Measurements from ENCODE around the gene CYP1A2.

Gene CYP1A2

DNA sequence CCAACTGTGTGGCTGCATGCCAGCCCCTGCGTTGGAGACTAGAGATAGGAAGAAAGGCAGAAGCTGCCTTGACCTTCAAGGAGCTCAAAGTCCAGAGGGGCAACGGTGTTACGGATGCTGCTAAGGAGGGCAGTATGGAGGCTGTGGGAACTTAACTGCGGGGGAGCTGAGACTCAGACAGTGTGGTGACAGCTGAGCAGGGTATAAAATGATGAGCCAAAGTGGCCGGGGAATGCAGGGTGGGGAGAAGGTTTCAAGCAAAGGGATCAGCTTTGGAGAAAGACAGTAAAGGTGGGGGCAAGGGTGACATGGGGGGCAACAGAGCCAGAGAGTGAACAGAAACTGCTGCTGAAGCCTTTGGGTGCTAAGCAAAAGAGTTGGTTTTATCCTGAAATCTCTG, 6.2 kb upstream of the CYP1A2 start:
- Histone ChIP-seq H3K4me3 (no peak overlapping the region), H3K27ac (no peak overlapping the region)
- TF ChIP-seq, protein P1, sequence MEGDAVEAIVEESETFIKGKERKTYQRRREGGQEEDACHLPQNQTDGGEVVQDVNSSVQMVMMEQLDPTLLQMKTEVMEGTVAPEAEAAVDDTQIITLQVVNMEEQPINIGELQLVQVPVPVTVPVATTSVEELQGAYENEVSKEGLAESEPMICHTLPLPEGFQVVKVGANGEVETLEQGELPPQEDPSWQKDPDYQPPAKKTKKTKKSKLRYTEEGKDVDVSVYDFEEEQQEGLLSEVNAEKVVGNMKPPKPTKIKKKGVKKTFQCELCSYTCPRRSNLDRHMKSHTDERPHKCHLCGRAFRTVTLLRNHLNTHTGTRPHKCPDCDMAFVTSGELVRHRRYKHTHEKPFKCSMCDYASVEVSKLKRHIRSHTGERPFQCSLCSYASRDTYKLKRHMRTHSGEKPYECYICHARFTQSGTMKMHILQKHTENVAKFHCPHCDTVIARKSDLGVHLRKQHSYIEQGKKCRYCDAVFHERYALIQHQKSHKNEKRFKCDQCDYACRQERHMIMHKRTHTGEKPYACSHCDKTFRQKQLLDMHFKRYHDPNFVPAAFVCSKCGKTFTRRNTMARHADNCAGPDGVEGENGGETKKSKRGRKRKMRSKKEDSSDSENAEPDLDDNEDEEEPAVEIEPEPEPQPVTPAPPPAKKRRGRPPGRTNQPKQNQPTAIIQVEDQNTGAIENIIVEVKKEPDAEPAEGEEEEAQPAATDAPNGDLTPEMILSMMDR (IDR thresholded peaks at IDR 0.05) = no peak
- DNase-seq (ENCODE audit: low spot score) = no peak

DNA sequence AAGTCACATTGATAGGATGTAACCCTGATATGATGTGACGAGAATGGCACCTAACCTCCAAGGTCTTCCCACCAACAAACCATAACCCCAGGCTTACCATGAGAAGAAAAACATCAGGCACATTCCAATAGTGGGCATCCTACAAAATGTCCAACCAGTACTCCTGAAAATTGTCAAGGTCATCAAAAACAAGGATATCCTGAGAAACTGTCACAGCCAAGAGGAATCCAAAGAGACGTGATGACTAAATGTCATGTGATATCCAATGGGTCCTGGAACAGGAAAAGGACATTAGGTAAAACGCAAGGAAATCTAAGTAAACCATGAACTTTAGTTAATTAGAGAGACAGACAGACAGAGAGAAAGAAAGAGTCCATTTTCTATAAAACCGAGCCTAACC, 2.3 kb upstream of the CYP1A2 start:
- H3K4me3 ChIP-seq = no peak overlapping the region
- TF ChIP-seq, protein P1 (IDR thresholded peaks at IDR 0.05) = no peak
- H3K27ac ChIP-seq = no peak overlapping the region
- DNase-seq (ENCODE audit: low spot score) = no peak

DNA sequence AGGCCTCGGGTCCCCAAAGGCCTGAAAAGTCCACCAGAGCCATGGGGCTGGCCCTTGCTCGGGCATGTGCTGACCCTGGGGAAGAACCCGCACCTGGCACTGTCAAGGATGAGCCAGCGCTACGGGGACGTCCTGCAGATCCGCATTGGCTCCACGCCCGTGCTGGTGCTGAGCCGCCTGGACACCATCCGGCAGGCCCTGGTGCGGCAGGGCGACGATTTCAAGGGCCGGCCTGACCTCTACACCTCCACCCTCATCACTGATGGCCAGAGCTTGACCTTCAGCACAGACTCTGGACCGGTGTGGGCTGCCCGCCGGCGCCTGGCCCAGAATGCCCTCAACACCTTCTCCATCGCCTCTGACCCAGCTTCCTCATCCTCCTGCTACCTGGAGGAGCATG, 1.2 kb downstream of the CYP1A2 start:
- Histone ChIP-seq H3K27ac (no peak overlapping the region), H3K4me3 (no peak overlapping the region)
- TF ChIP-seq, protein P1 (IDR thresholded peaks at IDR 0.05) = no peak
- DNase-seq (ENCODE audit: low spot score) = no peak

DNA sequence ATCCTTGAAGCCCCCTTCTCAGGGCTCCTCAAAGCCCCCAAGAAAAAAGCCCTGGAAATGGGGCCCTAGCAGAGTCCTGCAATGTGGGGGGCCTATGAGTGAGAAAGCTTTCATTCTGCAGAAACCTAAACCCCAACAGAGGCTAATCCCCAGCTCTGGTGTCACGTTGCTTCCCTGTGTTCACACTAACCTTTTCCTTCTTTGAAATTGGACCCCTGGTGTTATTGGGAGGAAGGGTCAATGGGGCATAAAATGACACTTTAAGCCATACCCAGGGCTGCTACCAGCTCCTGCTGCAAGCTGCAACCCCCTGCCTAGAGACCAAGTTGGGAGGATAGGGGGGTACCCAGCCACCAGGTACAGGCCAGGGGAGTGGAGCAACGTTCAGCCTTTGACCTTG, 2.1 kb downstream of the CYP1A2 start:
- DNase-seq (ENCODE audit: low spot score) = no peak
- H3K27ac ChIP-seq = no peak overlapping the region

DNA sequence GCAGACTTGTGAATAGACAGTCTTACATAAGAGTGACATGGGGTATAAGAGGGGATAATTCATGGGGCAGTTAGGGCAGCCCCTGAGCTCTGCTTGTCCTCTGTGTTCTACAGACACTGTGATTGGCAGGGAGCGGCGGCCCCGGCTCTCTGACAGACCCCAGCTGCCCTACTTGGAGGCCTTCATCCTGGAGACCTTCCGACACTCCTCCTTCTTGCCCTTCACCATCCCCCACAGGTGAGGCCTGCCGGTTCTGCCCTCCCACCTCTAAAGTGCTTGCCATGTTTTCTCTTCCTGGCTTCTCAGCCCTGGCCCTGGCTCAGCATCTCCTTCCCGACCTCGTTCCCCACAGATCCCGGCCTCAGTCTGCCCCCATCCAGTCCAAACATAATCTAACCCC, 3.4 kb downstream of the CYP1A2 start:
- TF ChIP-seq, protein P1 (IDR thresholded peaks at IDR 0.05) = no peak
- H3K4me3 ChIP-seq = no peak overlapping the region
- DNase-seq (ENCODE audit: low spot score) = no peak
- H3K27ac ChIP-seq = no peak overlapping the region

More for the DNA sequence above, 2.1 kb downstream of the CYP1A2 start:
- no peak overlapping the region for H3K4me3 ChIP-seq
- TF ChIP-seq, protein P1 (IDR thresholded peaks at IDR 0.05) = no peak

DNA sequence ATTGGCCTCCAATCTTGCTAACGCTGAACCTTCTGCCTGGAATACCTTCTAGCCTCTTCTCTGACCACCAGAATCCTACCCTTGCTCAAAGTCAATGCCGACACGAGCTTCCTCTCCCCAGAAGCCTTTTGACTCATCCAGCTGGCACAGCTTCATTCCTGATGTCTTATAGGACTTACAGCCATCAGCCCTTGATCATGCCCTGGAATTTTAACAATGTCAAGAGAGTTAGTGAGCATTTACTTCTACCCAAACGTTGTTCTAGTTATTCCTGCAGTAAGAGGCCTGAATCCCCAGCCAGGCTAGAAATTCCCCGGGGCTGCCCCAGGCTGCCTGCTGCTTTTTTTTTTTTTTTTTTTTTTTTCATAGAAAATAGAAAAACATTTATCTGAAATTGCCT, 3.9 kb downstream of the CYP1A2 start:
- Histone ChIP-seq H3K27ac (no peak overlapping the region), H3K4me3 (no peak overlapping the region)
- DNase-seq (ENCODE audit: low spot score) = no peak
- TF ChIP-seq, protein P1 (IDR thresholded peaks at IDR 0.05) = no peak

DNA sequence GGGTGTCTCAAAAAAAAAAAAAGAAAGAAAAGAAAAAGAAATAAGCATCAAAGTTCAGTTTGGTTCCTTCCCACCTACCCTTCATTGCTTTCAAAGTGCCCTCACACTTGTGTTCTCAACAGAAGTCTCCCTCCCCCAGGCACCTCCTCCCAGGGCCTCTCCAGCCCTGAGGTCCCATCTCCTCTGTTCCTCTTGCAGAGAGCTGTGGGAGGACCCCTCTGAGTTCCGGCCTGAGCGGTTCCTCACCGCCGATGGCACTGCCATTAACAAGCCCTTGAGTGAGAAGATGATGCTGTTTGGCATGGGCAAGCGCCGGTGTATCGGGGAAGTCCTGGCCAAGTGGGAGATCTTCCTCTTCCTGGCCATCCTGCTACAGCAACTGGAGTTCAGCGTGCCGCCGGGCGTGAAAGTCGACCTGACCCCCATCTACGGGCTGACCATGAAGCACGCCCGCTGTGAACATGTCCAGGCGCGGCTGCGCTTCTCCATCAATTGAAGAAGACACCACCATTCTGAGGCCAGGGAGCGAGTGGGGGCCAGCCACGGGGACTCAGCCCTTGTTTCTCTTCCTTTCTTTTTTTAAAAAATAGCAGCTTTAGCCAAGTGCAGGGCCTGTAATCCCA, 6.1 kb downstream of the CYP1A2 start:
- Histone ChIP-seq H3K27ac (no peak overlapping the region), H3K4me3 (no peak overlapping the region)
- TF ChIP-seq, protein P1 (IDR thresholded peaks at IDR 0.05) = no peak
- DNase-seq (ENCODE audit: low spot score) = no peak

Measured in coronary artery (tissue), 2 donors.